Lung (tissue), 12 donors: ENCODE measurements around the gene RNF115. TPM values are rescaled to one million over a fixed set of nuclear protein-coding genes. Genes with fewer than 3 reads are reported as not detected.
A peak's percentile ranks its signal among the peaks of the same experiment; 100 is the strongest.
"Not testable (repeated sequence)": the region's sequence is repeated elsewhere in the genome, so short reads cannot be mapped to it uniquely, and the experiment has no call there.

Experiments used
- ATAC-seq: fragments of 200-7000 bp; cut with Tn5 transposase; one replicate; pipeline ENCODE4 v1.9.1; 2020; ENCODE audit warnings: moderate number of reproducible peaks; ENCODE audit not compliant: insufficient read depth, low FRiP score
- DNase-seq, 3 donors: peaks; one replicate each; pipeline ENCODE4 v3.0.0-alpha.2; 2013 to 2017
- H3K27ac ChIP-seq, 2 donors: one replicate each; pipeline ENCODE4 v1.5.1; 2013; ENCODE audit warnings: mild to moderate bottlenecking in 2 of 2, moderate library complexity in 2 of 2, control low read depth in 1 of 2, inconsistent platforms in 1 of 2, low read depth in 1 of 2, low read length in 1 of 2
- H3K27me3 ChIP-seq, 3 donors: one replicate each; pipeline ENCODE4 v1.5.1; 2013; ENCODE audit warnings: low read length in 2 of 3; ENCODE audit not compliant: control insufficient read depth in 3 of 3, insufficient read depth in 3 of 3
- H3K36me3 ChIP-seq, 4 donors: one replicate each; pipeline ENCODE4 v1.5.1; 2013; ENCODE audit warnings: low read length in 4 of 4, mild to moderate bottlenecking in 1 of 4, moderate library complexity in 1 of 4; ENCODE audit not compliant: control insufficient read depth in 4 of 4, insufficient read depth in 4 of 4
- H3K4me1 ChIP-seq, 5 donors: one replicate each; pipeline ENCODE4 v1.5.1; 2013; ENCODE audit warnings: low read length in 5 of 5, mild to moderate bottlenecking in 2 of 5, moderate library complexity in 1 of 5; ENCODE audit not compliant: control insufficient read depth in 5 of 5, insufficient read depth in 5 of 5
- H3K4me3 ChIP-seq: one replicate; pipeline ENCODE4 v1.5.1; 2013; ENCODE audit warnings: mild to moderate bottlenecking, control low read depth, moderate library complexity
- H3K9ac ChIP-seq, 2 donors: one replicate each; pipeline ENCODE4 v1.5.1; 2013; ENCODE audit warnings: low read length in 2 of 2, control low read depth in 1 of 2; ENCODE audit not compliant: insufficient read depth in 1 of 2
- H3K9me3 ChIP-seq, 4 donors: one replicate each; pipeline ENCODE4 v1.5.1; 2013; ENCODE audit warnings: low read length in 3 of 4, mild to moderate bottlenecking in 1 of 4, moderate library complexity in 1 of 4; ENCODE audit not compliant: control insufficient read depth in 4 of 4, insufficient read depth in 3 of 4
- WGBS, 2 donors: extraction: QIAGEN DNeasy Blood & Tissue Kit; methylation state at CpG; one replicate each; pipeline ENCODE4 v1.1.7; 2013; 5-methylcytosine and 5-hydroxymethylcytosine counted together
- polyA plus RNA-seq, 2 donors: library from polyadenylated mRNA; stranded (reverse); fragments of 200-250 nt; gene quantifications; one replicate each; pipeline ENCODE4 v1.2.1, GENCODE V29; 2013
- total RNA-seq, 2 donors: library from RNA; depleted of rRNA in 1 of 2; stranded (reverse); fragments of >200 nt in 1 of 2; gene quantifications; one replicate each; pipeline ENCODE4 v1.2.1, GENCODE V29; 2014 to 2021
- TF ChIP-seq, protein P1 (sequence below): IDR thresholded peaks from 2 replicates; pipeline ENCODE4 v1.5.1; 2012; ENCODE audit warnings: mild to moderate bottlenecking; ENCODE audit errors: control extremely low read depth, extremely low read depth
- donor health status: control.
- donor health status: control.
- donor health status: Bipolar disorder and iron deficiency.
- donor health status: healthy.
- donor health status: DM: yes; HTN: yes; CAD: no.

Gene RNF115
- total and polyA plus RNA-seq, 4 donors = 4.4 to 21.6 (median 11.5) TPM

DNA sequence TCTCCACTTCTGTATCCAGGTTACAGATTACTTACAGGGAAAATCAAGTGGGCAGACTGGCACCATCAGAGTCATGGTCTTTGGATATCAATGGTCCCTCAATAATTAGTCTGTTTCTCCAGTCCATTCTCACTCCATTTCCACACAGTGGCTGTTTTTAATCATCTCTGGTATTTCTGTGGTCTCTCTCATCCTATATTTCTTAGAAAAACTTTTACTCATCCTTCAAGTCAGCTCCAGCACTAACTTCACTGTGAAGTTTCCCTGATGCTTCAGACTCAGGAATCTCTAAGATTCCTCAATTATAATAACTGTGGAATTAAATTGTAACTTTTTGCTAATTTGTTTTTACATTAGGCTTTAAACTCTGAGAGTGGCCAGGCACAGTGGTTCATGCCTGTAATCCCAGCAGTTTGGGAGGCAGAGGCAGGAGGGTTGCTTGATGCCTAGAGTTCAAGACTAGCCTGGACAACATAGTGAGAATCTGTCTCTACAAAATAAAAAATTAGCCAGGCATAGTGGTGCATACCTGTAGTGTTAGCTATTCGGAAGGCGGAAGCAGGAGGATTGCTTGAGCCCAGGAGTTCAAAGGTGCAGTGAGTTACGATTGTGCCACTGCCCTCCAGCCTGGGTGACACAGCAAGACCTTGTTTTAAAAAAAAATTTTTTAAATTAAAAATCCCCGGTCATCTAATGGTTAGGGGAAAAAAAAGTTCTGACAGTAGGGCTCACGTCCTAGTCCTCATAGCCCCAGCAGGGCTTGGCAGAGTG lies 94.0 kb downstream of the RNF115 start:
- Histone ChIP-seq H3K9me3 (no peaks in the 10 kb centered on the region), H3K27ac (no peak overlapping the region), H3K27me3 (no peaks in the 10 kb centered on the region), H3K4me3 (no peak overlapping the region), H3K36me3 (no peaks in the 10 kb centered on the region), H3K9ac (no peak overlapping the region), H3K4me1 (no peaks in the 10 kb centered on the region)
- ATAC-seq (no peak), DNase-seq (no peak)
- WGBS, 2 donors = 92 to 98% methylated on average over 5 of the region's 5 CpGs
- TF ChIP-seq, protein P1, sequence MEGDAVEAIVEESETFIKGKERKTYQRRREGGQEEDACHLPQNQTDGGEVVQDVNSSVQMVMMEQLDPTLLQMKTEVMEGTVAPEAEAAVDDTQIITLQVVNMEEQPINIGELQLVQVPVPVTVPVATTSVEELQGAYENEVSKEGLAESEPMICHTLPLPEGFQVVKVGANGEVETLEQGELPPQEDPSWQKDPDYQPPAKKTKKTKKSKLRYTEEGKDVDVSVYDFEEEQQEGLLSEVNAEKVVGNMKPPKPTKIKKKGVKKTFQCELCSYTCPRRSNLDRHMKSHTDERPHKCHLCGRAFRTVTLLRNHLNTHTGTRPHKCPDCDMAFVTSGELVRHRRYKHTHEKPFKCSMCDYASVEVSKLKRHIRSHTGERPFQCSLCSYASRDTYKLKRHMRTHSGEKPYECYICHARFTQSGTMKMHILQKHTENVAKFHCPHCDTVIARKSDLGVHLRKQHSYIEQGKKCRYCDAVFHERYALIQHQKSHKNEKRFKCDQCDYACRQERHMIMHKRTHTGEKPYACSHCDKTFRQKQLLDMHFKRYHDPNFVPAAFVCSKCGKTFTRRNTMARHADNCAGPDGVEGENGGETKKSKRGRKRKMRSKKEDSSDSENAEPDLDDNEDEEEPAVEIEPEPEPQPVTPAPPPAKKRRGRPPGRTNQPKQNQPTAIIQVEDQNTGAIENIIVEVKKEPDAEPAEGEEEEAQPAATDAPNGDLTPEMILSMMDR = no peak

DNA sequence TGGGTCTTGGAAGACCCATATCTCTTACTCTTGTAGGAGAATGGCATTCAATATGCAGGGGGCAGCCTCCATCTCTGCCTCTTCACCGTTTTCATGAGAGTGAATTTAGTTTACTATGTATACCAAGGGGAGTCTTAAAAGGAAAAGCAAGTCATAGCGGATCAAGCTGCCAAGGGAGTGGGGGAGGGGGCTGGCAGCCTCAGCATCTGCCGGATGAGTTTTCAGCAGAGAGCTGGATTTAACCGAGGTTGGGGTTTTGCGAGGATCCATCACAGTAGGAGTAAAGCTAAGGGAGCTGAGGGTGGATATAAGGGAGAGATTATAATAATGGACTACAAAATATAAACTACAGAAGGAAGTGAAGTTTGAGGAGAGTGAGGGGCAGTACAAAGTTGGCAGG lies 94.7 kb downstream of the RNF115 start:
- TF ChIP-seq, protein P1 = no peak
- DNase-seq (peak in 1 of 3 donors; percentile 42), ATAC-seq (no peak)
- Histone ChIP-seq H3K27ac (no peak overlapping the region), H3K36me3 (no peaks in the 10 kb centered on the region), H3K9ac (no peak overlapping the region), H3K4me1 (no peaks in the 10 kb centered on the region), H3K4me3 (no peak overlapping the region), H3K9me3 (no peaks in the 10 kb centered on the region), H3K27me3 (no peaks in the 10 kb centered on the region)
- 66 to 74% methylated on average over 5 of the region's 5 CpGs for WGBS, 2 donors

DNA sequence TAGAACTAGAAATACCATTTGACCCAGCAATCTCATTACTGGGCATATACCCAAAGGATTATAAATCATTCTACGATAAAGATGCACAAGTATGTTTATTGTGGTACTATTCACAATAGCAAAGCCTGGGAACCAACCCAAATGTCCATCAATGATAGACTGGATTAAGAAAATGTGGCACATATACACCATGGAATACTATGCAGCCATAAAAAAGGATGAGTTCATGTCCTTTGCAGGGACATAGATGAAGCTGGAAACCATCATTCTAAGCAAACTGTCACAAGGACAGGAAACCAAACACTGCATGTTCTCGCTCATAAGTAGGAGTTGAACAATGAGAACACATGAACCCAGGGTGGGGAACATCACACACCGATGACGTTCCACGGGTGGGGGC lies 97.7 kb downstream of the RNF115 start:
- not testable (repeated sequence) for H3K4me1 ChIP-seq, H3K27me3 ChIP-seq, H3K9me3 ChIP-seq, H3K4me3 ChIP-seq, DNase-seq, H3K9ac ChIP-seq, H3K27ac ChIP-seq, ATAC-seq, H3K36me3 ChIP-seq
- WGBS, 2 donors = 93 to 100% methylated on average over 5 of the region's 5 CpGs

DNA sequence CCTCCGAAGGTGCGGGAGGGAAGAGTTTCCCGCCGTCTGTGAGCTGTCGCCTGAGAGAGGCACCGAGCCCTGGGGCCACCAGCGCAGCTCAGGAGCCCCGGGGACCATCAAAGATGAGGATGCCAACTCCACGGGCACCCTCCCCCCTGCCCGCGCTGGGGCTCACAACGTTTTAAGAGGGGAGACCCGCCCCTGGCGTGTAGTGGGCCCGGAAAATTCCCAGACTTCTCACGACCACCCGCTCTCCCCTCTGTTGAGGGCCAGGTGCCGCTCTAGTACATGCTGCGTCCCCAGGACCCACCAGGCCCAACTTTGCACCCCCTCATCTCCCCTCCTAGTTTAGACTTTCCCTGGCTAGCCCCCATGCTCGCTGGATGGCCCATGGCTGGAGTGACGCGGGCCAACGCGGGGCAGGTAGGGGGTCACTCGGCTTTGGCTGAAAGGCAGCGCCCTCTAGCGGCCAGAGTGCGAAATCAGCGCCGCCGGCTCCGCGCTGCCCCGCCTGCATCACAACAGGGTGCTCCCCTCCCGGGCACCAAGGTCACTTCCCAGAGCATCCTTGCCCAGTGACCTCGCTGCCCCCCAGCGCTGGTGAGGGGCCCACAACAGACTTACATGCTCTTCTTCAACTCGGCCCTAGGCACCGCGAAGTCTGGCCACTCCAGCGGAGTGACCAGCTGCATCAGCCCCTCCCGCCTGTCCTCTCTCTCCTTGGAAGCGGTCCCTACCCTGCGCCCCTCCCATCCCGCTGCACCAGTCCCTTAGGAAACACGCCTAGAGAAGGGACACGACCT lies 102.8 kb downstream of the RNF115 start:
- Histone ChIP-seq H3K27me3 (peaks cover 0 to 10% (median 2%) of the 10 kb centered on the region in 3 donors), H3K4me3 (no peak overlapping the region), H3K9ac (no peak overlapping the region), H3K9me3 (no peaks in the 10 kb centered on the region), H3K36me3 (no peaks in the 10 kb centered on the region), H3K4me1 (peaks cover 0 to 8% (median 3%) of the 10 kb centered on the region in 5 donors), H3K27ac (no peak overlapping the region)
- WGBS, 2 donors = 9 to 10% methylated on average over 43 to 47 of the region's 47 CpGs
- TF ChIP-seq, protein P1 = peak; percentile 78
- peak; percentile 92 for ATAC-seq
- DNase-seq = peak; percentile 59 to 67 (median 65)
